ENCODE data around the gene CFL1.

Gene CFL1

DNA sequence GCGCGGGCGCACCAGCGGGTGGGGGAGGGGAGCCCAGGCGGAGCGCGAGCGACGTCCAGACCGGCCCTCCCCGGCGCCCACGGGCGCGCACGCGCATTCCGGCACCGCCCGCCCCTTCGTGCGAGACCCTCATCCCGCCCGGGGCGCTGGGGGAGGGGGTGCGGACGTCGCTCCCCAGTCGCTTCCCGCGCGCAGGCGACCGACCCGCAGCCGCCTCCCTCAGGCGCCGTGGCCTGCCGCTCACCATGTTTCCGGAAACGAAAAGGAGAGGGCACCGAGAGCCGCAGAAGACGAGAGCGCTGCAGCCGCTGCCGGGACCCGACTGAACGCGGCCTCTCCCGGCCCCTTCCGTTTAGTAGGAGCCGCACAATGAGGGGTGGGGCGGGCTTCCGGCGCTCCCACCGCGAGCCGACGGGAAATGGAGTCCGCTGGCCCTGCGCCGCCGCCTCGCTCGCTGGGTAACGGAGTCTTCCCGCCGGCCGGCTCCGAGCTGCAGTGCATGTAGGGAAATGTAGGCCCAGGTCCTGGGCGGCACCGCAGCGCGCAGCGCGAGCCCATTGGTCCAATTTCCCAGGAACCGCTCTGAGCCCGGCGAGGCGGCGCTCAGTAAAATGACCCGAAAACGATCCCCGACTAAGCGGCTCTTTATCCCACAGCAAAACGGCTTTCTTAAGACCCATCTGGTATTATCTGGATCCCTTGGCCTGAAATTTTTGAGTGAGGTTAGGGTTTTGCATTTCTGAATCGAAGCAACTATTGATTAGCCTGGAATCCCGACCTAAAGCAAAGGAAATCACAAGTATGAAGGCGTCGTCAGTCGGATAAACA is at the start of gene CFL1:
TSS of gene CFL1 (minus strand) at position 328 of the 828 bp plus-strand sequence. CDS start at position 247, 81 bp downstream.
- DNase-seq, result peak; percentile 92 to 97 (median 96)

DNA sequence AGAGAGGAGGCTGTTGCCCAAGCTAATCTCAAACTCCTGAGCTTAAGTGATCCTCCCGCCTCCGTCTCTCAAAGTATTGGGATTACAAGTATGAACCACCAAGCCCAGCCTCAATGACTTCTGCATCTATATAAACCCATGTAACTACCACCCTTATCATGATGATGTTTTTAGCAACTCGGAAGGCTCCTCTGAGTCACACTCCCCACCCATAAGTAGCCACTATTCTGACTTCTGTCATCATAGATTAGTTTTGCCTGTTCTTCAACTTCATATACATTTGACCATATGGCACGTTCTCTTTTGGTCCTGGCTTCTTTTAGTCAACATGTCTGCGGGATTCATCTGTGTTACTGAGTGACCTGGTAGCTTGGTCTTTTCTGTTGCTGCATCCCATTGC is 48.6 kb upstream of the CFL1 start:
- no peak for DNase-seq

DNA sequence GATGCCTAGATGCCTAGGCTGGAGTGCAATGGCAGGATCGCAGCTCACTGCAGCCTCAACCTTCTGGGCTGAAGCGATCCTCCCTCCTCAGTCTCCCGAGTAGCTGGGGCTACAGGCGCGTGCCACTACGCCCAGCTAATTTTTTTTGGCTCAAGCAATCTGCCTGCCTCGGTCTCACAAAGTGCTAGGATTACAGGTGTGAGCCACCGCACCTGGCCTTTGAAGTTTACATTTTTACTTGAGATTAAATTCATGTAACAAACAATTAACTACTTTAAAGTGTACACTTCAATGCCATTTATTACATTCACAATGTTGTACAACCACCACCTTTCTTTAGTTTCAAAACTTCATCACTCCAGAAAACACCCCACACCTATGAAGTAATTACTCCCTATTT is 45.7 kb upstream of the CFL1 start:
- no peak for DNase-seq

DNA sequence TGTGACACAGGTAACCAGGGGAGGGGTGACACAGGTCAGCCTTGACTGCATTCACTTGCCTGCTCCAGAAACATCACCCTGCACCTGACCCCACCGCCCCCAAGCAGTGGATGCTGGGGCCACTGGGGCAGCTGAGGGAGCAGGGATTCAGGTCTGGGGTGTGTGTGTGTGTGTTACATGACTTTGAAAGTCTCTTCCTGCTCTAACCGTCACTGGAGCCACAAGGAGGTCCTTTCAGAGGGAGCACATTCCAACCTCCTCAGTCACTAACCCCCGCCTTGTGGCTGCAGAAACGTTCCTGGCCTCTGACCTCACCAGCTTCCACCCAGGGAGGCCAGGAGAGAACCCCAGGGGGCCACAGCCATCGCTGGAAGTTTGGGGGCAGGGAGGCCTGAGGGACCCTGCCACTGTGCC is 45.1 kb upstream of the CFL1 start:
- DNase-seq, result no peak

DNA sequence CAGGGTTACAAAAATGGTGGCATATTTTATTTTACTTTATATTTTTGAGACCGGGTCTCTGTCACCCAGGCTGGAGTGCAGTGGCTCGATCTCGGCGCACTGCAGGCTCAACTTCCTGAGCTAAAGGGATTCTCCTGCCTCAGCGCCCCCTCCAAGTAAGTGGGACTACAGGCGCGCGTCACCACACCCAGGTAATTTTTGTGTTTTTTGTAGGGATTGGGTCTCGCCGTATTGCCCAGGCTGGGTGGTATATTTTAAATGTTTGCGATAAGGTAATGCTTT is 42.9 kb upstream of the CFL1 start:
- DNase-seq, result no peak

DNA sequence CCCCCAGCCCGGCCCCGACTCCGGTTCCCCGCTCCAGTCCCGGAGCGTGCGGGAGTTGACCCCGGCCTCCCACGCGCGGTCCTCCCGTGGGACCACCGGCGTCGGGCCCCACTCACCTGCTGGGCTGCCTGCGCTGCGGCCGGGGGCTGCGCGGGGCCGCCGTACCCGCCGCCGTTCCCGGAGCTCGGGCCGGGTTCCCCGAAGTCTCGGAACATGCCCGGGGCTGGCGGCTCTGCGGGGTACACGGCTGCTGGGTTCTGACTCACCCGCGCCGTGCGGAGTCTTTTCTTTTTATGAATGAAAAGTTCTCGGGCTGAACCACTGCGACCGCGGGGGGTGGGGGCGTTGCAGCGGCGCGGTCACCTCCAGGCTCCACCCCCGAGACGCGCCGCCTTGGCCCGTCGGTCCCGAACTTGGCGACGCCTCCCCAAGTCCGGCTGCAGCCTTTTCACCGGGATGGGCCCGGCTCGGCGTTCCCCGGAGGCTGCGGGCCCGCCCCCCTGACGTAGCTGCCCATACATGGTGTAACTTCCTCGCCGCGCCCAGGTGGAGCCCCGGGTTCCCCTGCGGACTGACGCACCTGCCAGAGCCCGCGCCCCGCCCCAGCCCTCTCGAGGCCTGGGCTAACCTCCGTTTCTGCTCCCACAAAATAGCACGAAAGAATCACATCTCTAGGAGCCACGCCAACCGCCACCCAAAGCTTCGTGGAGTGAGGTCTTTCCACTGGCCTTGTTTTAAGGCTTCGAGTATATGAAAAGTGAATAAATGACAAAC is 42.3 kb upstream of the CFL1 start, which contains the start of gene FOSL1:
TSS of gene FOSL1 (minus strand) at position 264 of the 774 bp plus-strand sequence. CDS start at position 215, 49 bp downstream.
- DNase-seq, result peak; percentile 83 to 94 (median 88)

DNA sequence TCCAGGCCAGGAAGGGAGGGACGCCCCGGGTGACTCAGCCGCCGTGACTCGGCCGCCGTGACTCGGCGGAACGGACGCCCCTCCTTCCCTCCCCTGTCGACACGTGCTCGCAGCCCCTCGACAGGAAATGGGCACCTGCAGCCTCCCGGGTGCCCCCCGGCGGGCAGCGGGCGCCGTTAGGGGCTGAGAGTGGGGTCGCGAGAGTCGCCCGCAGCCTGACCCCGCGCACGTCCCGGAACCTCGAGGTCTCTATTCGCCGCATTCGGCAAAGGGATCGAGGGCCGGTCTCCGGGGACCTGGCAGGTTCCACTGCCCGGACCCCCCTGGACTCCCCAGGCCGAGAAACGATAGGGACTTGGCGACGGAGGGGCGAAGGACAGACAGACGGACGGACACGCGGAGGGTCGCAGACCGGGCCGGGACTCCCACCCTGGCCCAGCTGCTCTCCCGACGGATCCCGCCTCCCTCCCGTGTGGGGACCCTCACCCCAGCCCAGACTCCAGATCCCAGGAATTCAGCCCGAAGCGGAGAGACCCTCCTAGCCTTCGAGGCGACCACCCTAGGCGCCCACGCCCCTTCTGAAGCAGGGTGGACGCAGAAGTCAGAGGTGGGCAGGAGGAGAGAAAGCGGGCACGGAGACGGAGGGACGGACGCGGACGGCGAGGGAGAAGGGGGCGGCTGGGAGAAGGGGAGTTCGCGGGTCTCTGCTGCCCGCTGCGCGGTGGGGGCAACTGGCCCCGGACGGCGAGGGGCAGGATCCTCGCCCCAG is 41.6 kb upstream of the CFL1 start:
- DNase-seq, result peak in 4 of 6 experiments; percentile 7 to 35 (median 24)

DNA sequence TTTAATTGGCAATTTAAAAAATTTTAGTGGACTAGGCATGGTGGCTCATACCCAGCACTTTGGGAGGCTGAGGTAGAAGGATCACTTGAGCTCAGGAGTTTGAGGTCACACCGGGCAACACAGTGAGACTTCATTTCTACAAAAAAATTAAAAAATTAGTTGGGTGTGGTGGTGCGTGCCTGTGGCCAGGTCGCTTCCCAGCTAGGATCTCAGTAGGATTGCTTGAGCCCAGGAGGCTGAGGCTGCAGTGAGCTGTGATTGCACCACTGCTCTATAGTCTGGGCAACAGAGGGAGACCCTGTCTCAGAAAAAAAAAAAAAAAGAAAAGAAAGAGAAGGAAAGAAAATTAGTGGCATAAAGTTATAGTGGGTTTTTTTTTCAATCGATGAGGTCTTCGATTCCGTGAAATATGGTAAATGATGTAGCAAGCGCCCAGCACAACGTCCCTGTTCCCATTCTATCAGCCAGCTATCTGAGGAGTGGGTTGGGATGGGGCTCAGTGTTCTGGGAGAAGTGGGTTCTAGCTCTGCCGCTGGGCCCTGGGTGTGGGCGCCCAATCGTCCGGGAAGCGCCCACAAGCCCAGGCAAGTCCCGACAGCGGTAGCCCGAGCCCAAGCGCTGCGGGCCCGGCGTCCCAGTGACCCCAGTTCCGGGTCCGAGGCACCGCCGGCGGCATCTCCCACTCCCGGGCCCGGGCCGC is 40.8 kb upstream of the CFL1 start:
- DNase-seq, result no peak

DNA sequence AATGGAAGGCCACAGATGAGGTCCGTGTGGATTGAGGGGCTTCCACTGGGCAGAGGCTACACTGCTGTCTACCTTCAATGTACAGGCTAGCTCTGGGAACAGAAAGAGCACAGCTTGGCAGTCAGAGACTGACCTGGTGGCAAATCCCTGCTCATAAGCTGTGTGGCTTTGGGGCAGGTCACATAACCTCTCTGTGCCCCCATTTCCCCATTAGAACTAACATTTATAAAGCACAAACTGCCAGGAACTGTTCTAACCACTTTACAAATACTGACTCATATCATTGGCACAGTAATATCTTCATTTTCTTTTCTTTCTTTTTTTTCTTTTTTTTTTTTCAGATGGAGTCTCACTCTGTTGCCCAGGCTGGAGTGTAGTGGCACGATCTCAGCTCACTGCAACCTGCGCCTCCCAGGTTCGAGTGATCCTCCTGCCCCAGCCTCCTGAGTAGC is 39.1 kb upstream of the CFL1 start:
- DNase-seq, result no peak

DNA sequence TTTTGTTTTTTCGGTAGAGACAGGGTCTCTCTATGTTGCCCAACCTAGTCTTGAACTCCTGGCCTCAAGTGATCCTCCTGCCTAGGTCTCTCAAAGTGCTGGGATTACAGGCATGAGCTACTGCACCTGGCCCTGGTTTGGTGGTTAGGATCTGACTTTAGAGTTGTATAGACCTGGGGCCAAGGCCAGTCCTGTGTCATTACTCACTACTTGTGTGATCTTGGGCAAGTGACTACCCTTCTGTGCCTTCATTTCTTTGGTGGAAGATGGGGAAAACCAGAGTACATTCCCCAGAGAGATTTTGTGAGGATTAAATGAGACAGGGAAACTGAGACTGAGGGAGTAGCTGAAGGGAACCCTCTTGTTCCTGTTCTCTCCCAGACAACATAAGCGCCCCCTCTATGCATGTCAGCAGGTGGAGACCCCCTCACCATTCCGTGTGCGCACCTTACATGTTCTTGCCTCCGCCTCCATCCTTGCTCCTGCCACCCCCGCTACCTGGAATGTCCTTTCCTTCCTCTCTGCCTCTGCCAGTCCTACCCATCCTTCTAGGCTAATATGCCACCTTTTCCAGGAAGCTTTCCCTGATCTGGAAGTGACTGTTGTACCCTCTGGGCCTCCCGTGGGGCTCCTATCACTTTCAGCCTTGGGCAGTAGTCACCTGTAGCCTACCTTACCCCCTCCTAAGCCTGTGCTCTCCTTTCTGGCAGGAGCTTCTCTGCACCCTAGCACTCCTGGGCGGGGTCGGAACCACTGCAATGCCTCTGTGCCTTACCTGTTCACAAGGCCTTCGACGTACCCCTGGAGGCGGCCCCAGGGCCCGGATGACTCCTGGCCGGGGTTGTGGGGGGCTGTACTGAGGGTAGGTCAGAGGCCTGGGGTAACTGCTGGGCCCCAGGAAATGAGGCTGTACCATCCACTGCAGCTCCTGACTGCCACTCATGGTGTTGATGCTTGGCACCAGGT is 38.3 kb upstream of the CFL1 start:
- DNase-seq, result no peak

DNA sequence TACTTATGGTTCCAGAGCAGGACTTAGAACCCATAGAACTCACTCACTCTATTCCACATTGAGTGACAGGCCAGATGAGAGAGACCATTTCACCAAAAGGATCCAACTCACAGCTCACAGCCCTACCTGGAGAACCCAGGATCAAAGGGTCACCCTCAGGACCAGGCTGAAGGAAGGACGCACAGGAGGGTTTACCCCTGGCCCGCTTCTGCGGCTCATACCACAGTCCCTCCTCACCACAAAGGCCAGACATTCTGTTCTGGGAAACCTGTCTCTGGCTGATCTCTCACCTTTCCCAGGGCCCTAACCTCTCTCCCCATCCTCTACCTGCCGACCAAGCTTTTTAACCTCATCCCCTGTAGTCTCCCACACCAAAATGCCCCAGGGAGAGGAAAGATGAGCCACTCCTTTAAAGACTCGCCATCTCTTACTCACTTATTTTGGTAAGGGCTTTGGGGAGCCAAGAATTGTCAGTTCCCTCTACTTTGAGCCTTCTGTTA is 37.6 kb upstream of the CFL1 start:
- DNase-seq, result no peak

DNA sequence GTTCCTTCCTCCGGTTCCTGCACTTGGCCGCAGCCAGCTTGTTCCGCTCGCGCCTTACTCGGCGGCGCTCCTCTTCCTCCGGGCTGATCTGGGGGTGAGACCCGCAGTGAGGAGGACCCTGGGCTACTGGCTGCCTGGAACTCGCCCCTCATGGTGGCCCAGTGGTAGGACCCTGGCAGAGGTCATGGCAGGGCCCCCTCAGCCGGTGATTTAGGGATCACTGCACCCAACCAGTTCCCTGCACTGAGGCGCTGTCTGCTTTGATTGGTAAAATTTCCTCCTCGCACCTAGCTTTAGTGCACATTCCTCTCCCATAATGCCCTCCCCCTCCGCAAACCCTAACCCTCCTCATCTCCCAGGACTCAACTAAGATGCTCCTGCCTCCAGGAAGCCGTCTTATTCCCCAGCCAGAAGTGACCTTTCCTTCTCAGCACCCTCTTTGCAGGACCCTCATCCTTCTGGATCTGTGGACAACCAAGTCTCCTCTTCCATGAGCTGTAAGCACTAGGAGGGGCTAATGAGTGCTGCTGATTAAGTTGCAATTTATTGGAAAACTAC is 36.1 kb upstream of the CFL1 start:
- peak in 3 of 6 experiments; percentile 14 to 23 (median 14) for DNase-seq

DNA sequence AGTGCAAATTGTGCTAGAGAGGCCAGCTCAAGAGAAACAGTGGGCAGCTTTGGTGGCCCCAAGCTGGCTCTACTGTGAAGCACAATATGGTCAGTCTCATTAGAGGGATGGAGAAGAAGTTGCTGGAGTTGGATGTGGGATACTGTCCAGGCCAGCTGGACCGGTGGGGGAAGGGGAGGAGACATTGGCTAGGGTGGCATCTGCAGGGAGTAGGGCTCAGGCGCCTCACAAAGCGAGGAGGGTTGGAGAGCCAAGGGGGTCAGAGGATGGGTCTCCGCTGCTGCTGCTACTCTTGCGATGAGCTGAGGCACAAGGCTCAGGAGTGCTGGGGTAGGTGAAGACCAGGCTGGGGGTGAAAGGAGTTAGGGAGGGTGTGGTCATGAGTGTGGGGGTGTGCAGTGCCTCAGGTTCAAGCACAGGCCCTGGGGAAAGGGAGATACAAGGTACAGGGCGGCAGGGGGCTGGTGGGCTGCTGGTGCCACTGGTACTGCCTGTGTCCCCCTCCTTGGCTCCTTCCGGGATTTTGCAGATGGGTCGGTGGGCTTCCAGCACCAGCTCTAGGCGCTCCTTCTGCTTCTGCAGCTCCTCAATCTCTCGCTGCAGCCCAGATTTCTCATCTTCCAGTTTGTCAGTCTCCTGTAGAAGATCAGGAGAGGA is 34.8 kb upstream of the CFL1 start:
- DNase-seq, result no peak

DNA sequence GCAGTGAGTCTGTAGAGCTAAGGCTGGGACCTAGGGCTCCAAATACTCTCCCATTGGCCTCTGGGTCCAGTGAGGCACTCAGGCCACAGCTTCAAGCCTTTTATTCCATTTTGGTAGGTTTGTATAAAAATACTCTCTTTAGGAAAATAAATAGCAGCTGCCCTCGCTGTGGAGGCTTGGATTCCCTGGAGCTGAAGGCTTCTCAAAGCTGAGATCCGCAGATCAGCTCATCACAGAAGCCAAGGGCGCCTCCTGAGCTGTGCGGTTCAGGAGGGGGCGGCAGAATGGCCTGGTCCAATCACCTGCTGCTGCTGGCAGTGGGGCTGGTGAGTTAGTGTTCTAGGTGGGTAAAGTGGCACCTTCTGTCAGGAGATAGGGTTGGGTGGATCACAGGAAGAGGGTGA is 34.2 kb upstream of the CFL1 start:
- DNase-seq, result peak in 2 of 6 experiments; percentile 10 to 21

DNA sequence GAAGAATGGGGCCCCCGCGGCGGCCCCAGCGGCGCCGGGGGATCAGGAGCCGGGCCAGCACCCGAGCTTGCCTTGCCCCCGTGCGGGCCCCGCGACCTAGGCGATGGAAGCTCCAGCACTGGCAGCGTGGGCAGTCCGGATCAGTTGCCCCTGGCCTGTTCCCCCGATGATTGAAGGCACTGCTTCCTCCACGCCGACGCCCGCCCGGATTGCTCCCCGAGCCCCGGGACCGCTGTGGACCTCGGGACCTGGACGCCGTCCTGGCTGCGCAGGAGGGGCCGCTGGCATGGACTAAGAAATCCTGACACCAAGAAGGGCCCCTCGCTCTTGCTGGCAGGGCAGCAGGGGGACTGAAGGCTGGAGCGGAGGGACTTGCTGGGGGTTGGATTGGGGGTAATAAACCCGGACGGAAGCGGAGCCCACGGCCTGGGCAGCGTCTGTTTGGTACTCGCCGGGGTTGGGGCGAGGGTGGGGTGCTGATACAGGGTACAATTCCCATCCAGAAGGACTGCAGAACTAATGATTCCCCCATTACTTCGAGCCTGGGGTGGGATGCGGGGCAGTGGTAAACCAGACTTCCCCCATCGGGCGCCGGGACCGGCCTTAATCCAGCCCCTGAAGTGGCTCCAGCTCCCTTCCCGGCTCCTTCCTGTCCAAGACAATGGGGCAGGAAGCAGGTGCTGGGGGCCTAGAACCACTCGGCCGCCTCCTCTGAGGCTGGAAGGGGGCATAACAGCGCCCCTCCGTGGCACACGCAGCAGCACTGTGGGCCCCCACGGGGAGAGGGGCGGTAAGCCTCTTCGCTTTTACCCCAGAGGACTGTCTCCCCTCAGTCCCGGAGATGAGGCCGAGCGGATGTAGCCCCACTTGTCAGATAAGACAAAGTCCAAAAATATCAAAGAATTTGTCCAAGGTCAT is 33.5 kb upstream of the CFL1 start:
- DNase-seq, result peak in 1 of 6 experiments; percentile 19

DNA sequence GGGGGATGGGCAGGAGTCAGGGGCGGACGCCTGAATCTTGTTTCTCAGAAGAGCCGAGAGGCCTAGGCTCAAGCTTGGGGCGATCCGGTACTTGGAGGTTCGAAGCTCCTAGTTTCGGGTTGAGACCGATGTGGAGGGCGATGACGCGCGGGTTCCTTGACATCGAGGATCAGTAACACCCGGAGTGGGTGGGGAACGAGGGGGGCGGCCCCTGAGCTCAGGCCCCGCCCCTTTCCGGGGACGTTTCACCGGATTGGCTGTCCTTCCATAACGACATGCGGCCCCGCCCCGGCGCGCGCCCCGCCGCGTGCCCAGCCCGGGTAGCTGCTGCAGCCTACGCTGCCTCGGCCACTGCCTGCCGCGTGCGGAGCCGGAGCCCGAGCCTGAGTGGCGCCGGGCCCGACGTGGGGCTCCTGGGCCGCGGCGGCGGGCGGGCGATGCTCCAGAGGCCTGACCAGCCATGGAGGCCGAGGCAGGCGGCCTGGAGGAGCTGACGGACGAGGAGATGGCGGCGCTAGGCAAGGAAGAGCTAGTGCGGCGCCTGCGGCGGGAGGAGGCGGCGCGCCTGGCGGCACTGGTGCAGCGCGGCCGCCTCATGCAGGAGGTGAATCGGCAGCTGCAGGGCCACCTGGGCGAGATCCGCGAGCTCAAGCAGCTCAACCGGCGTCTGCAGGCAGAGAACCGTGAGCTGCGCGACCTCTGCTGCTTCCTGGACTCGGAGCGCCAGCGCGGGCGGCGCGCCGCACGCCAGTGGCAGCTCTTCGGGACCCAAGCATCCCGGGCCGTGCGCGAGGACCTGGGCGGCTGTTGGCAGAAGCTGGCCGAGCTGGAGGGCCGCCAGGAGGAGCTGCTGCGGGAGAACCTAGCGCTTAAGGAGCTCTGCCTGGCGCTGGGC is 32.6 kb upstream of the CFL1 start, which contains the start of gene CCDC85B:
TSS of gene CCDC85B (plus strand) at position 350 of the 895 bp plus-strand sequence. CDS start at position 461, 111 bp downstream.
- DNase-seq, result peak; percentile 96 to 98 (median 97)

DNA sequence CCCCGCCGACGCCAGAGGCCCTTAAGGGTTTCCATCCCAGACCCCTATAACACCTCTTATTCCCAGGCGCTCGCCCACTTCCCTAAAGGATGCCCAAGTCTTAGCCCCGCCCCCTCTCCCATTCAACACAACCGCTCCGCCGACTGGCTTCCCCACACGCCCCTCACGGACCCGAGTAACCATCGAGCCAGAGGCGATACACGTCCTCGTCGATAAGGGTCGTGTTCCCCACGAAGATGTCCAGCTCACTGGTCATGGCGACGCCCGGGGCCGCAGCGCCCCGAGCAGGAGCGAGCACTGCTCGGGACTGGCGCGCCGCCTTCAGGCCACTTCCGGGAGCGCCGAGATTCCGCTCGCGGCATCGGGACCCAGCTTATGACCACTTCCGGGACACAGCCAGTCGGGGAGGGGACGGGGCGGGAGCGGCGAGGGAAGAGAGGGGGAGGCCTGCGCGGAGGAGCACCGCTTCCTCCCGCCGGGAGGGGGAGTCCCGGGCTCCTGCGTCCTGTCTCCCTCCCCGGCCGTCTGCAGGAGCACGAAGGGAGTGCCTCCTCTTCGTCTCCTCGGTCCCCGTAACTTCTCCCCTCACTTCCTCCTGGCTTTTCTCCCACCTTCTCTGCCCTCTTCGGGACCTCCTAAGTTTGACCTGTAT is 30.3 kb upstream of the CFL1 start, which contains the start of gene FIBP:
TSS of gene FIBP (minus strand) at position 309 of the 652 bp plus-strand sequence. CDS start at position 256, 53 bp downstream.
- DNase-seq, result peak; percentile 86 to 94 (median 90)
